Midbrain (tissue), 1 donor: ENCODE measurements around the gene TMEM147.

Experiments used
- DNase-seq: peaks from one replicate; lab custom pipeline; 2025; lab: John Stamatoyannopoulos, UW

Gene TMEM147

DNA sequence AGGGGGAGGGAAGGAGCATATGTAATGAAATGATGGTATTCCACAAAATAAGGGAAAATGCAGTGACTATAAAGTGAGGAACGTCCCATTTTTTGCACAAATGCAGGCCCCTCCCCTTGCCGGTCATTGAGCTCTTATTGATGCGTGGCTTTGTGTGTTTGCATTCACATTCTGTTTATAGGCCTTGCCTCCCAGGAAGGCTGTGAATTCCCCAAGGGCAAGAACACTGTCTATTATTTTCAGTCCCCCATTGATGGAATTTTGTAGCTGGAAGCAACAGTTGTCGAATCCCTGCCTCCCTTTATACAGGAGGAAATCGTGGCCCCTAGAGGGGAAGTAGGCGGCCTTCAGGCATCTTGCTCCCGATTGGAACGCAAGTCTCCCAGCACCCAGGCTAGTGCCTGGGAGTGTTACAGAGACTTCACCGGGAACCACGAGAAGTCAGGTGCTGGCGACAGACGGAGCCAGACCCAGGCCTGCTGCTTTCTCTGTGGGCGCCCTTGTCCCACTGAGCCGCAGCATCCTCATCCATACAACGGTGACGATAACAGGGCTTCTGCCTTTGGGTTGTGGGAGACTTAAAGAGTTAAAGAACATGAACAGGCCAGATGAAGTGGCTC is 24.2 kb upstream of the TMEM147 start:
- no peak for DNase-seq

DNA sequence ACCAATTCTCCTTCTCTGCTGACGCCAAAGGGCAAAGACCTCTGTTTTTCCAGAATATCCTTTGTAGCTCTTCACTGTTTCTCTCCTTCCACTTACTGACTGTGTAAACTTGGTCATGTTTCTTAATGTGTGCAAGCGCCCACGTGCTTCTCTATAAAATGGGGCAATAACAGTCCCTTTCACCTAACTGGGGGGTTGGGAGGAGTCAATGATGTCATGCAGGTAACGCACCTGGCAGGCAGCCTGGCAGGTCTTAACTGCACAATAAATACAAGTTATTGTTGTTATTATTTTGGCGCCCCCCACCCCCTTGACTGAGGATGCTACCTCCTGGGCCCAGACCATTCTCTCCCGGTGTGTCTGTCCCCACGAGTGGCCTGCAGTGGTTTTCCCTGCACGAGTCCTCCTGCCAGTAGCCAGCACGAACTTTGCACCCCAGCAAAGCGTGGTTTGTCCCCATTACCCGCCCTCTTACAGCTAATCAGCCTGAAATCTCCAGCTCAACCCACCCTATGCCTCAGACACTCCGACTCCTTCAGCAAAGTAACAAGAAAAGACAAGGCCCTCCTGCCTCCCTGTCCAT is 22.6 kb upstream of the TMEM147 start:
- DNase-seq, result no peak

DNA sequence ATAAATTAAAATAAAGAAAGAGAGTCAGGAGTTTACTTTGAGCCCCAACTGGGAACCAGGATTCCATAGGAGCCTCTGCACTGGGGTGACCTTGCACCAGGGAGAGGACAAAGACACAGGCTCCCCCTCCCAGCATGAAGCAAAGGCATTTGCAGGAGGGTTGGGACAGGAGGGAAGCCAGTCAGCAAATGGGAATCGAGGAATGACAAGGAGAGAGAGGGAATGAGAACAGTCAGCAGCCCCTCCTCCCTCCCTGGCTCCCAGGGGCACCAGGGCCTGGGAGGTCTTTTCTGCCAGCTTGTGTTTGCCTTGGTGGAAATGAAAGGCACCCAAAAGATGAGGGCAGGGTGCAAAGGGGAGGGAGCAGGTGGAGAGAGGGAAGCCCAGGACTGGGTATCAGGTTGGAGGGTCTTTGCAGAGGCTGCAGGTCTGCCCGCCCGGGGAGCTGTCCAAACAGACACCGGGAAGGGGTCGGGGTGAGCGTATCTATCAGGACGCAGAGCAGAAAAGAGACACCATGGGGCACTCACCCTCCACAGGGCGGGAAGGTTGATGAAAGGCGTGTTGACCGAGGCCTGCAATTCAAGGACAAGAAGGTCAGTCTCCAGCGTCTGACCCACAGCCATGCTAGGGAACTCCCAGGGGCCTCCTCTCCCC is 21.1 kb upstream of the TMEM147 start:
- no peak for DNase-seq

DNA sequence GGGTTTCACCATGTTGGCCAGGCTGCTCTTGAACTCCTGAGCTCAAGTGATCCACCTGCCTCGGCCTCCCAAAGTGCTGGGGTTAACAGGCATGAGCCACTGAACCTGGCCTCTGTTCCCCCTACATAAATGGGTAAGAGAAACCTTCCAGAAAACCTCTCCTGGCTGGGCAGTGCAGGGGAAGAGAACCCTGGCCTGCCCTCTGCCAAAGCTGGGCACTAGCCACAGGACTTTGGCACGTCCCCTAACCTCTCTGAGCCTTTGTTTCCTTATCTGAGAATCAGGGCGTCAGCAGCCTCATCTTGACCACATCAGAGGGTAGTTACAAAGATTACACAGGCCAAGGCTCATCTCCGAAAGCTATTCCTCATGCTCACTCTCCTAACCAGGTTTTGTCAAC is 19.6 kb upstream of the TMEM147 start:
- no peak for DNase-seq

DNA sequence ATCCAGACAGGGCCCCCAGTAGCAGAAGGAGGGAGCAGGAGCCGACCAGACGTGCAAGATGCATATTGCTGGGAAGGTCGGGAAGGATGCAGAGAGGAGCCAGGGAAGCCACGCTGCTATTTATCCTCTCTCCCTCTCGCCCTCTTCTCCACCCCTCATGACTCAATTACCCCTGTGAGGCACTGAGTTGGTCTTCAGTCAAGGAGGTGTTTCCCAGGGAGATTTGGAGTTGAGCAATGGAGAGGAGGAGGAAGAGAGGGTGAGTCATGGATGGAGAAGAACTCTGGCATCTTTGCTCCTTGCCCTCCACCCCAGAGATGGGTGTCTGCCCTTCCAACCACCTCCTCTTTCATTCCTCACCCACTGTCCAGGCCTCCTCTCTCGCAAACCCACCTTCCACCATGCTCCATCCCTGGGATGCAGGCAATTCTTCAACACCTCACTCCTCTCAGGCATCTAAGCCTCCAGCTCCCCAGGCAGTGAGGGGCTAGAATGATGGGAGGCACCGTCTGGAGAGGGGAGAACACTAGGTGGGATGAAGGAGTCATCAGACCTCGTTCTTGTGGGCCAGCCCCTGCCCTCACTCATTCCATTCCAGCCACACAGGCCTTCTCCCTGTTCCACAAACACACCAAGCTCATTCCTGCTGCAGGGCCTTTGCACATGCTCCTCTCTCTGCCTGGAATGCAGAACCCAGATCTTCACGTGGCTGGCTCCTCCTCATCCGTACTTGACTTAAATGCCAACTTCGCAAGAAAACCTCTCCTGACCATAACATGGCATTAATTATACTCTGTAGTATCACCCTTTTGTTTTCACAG is 17.0 kb upstream of the TMEM147 start, which contains the start of gene SBSN:
Gene SBSN (minus strand): TSS at position 94 of the 821 bp plus-strand sequence. CDS start 30 bp downstream, at position 64.
- no peak for DNase-seq

DNA sequence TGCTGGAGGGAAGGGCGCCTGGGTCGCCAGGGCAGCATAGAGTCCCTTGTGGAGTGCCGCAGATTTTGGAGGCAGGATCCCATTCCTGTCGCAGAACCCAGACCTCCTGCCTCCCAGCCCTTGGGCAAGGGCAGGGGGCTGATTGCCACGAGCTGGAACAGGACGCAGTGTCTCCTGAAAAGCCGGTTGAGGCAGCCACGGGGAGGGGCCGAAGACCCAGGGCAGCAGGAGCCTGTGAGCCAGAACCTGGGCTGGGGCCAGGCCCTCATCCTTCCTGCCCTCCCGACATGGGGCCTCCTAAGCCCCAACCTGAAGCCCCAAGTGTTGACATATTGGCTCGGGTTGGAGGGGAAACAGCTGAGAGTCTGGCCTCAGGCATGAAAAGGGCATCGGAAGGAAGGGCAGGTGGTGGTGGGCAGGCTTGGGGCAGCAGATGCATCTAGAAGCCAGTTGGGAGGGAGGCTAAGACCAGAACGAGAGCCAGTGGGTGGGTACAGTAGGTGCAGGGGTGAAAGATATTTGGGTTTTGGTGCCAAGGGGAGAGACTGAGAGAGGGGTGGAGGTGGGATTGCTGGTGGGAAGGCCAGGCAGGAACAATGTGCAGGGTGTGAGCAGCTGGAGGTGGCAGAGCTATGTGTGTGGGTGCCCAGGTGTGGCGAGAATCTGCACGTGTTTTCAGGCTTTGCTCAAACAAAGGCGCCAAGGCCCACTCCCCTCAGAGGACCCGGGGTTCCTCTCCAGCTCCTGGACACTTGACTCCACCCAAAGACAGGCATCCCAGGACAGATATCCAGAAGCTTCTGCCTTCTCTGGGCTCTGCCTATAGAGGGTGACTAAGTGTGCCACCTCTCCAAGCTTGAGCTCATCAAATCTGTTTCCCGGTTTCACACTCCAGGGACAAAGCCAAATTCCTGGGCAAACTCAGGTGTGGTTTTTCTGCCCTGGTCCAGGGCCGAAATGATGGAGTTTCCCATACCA is 15.9 kb upstream of the TMEM147 start:
- DNase-seq, result no peak

DNA sequence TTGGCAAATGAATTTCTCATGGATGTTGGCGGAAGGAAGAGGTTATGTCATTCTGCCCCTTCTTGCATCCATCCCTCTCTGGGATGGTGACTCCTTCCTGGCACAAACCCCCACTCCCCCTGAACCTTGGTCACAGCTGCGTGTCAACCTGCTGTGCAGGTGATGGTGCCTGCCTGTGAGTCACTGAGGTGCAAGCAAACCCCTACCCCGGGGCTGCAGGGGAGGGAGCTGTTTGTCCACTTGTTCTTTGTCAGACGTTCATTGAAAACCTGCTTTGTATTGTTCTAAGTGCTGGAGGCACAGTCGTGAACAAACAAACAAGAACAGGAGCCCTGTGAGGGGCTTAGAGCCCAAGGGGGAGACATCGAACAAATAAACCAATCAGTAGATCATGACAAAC is 14.1 kb upstream of the TMEM147 start:
- DNase-seq, result no peak

DNA sequence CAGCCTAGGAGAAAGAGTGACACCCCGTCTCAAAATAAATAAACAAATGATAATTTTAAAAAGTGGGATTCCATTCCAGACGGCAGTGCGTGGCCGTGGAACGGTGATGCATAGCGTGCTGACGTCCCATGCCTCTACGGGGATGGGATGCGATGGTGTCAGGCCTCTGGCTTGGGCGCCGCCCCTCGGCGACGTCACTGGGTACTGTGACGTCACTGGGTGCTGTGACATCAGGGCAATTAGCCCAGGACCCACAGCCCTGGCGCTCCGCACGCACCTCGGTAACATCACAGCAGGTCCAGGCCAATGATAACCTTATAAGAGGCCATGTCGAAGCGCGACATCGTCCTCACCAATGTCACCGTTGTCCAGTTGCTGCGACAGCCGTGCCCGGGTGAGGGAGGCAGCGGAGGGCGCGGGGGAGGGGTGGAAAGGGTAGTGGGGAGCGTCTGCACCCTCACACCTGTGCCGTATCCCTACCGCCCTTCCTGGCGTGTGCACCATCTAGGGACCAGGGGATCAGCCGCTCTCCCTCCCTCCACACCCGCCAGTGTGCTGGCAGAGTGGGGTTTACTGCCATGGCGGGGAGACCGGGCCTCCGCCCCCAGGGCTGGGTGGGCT is 12.1 kb upstream of the TMEM147 start, which contains the start of gene GAPDHS:
Gene GAPDHS (plus strand): TSS at position 256 of the 621 bp plus-strand sequence. CDS start 72 bp downstream, at position 328.
- no peak for DNase-seq

- no peak for DNase-seq
Observed at GRCh38 chr19:35533822-35534392, 11.5 kb upstream of the TMEM147 start.

DNA sequence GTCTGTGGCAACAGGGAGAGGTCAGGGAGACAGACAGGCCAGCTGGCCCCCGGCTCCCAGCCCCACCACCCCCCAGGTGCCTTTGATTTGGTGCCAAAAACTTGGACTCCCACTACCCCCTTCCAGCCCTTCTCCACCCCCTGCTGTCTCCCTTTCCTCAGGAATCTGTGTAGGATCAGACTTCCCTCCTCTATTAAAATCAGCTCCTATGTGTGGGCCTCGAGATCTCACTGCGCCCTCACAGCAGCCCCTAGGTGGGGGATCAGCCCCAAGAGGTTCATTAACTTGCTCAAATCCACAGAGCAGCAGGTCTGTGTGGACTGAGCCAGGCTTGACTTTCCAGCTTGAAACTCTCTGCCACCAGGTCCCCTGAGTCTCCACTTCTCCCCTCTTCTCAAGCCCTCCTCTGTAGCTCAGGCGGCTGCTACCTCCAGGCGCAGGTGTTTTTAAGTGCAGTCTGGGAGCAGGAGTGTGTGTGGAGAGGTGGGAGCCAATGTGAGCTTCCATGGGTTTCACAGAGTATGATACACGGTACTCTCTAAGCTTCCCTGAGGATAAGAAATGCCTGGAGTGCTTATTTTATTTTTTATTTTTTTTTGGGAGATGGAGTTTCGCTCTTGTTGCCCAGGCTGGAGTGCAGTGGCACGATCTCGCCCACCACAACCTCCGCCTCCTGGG is 10.5 kb upstream of the TMEM147 start:
- DNase-seq, result no peak

DNA sequence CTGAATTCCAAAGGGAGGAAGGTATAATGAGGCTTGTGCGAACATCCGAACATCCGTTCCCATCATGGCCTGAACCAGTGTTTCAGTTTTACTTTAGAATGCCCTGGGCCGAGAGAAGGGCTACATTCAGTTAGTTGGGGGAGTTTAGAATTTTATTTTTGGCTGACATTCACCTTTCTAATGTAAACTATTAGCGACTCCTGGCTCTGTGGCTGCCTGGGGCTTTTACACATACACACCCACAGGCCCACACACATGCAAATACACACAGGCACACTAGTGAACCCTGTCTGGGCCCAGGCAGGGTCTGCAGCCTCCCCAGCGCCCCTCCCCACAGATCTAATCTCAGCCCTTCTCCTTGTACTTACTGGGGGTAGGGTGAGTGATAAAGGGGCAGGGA is 6.1 kb upstream of the TMEM147 start:
- no peak for DNase-seq

GRCh38 chr19:35539850-35540249 is 5.6 kb upstream of the TMEM147 start:
- DNase-seq, result no peak

- DNase-seq, result no peak
Observed at GRCh38 chr19:35540356-35540927, 5.0 kb upstream of the TMEM147 start.

- no peak for DNase-seq
Observed at GRCh38 chr19:35542209-35542608, 3.2 kb upstream of the TMEM147 start.

- DNase-seq, result no peak
Observed at GRCh38 chr19:35543280-35544109, 1.9 kb upstream of the TMEM147 start.

GRCh38 chr19:35544110-35544802 is 1.2 kb upstream of the TMEM147 start:
- no peak for DNase-seq

DNA sequence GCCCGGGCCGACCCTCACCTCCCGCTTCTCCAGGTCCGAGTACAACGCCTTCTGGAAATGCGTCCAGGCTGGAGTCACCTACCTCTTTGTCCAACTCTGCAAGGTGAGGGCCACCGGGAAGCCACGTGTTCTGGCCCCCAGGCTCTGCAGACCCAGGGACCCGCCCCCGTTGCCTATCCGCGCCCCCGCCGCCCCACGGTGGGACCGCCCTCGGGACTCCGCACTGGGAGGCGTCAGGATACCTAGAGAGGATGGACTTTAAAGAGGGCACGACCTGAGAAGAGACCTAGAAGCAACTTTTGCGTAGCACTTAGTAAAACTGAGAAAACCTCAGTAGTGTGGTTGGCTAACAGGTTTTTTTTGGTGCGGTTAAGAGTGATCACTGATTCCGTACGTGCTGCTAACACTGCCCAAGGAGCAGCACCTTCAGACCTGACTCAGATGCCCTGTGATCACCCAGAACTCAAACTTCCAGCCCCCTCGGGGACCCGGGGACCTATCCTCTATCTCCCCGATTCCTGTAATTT is 492 bp downstream of the TMEM147 start:
- DNase-seq, result no peak

- no peak for DNase-seq
Observed at GRCh38 chr19:35546532-35546931, 1.1 kb downstream of the TMEM147 start.
